A549 (cell line): ENCODE results near the gene PDCD4.

Experiments
- KDM1A ChIP-seq: fragments of 200-600 bp; sonication (generic); IDR thresholded peaks from 2 replicates; pipeline ENCODE4 v1.6.1; 2016; ENCODE audit warnings: low read depth, mild to moderate bottlenecking
- MAZ ChIP-seq: fragments of 150-350 bp; IDR thresholded peaks from 2 replicates; pipeline ENCODE4 v1.6.1; 2014; ENCODE audit warnings: antibody characterized with exemption, low read depth, low read length, borderline replicate concordance
- MYC ChIP-seq: IDR thresholded peaks from 2 replicates; pipeline ENCODE4 v1.6.1; 2012; ENCODE audit warnings: mild to moderate bottlenecking, inconsistent platforms, low read length, improper control_type of control experiment, borderline replicate concordance
- POLR2A ChIP-seq: IDR thresholded peaks from 2 replicates; pipeline ENCODE4 v1.6.1; 2012; ENCODE audit warnings: mild to moderate bottlenecking, low read length
- RAD21 ChIP-seq, 2 experiments: fragments of >200 bp in 1 of 2; sonication (Bioruptor Twin) in 1 of 2; formaldehyde crosslinking in 1 of 2; IDR thresholded peaks in 1 of 2; conservative IDR thresholded peaks in 1 of 2; 2 replicates in 1 of 2; 3 replicates in 1 of 2; pipeline ENCODE4 v1.6.1; 2012 to 2018; ENCODE audit warnings: inconsistent platforms in 1 of 2
- RARB ChIP-seq: fragments of 250-450 bp; sonication (Bioruptor Pico); IDR thresholded peaks from 2 replicates; pipeline ENCODE4 v1.8.0; 2021; ENCODE audit warnings: mild to moderate bottlenecking, moderate library complexity
- RCOR1 ChIP-seq: fragments of 150-350 bp; IDR thresholded peaks from 2 replicates; pipeline ENCODE4 v1.6.1; 2014; ENCODE audit warnings: antibody characterized with exemption, low read length, low read depth
- ZC3H11A ChIP-seq: fragments of 450-650 bp; IDR thresholded peaks from 2 replicates; pipeline ENCODE4 v1.6.1; 2014; ENCODE audit warnings: antibody characterized with exemption, mild to moderate bottlenecking
- TF ChIP-seq, protein P1 (sequence below): IDR thresholded peaks from 2 replicates; pipeline ENCODE4 v1.6.1; 2012; ENCODE audit warnings: low read depth, borderline replicate concordance
- TF ChIP-seq, protein P2 (sequence below): fragments of >200 bp; sonication (Bioruptor Twin); formaldehyde crosslinking; IDR thresholded peaks from 3 replicates; pipeline ENCODE4 v1.5.1; 2016
- TF ChIP-seq, protein P3 (sequence below): fragments of 450-650 bp; IDR thresholded peaks from 2 replicates; pipeline ENCODE4 v1.6.1; 2014; ENCODE audit warnings: antibody characterized with exemption
- TF ChIP-seq, protein P4 (sequence below): fragments of 250-450 bp; sonication (Bioruptor Pico); IDR thresholded peaks from 2 replicates; pipeline ENCODE4 v1.5.0; 2021; ENCODE audit warnings: mild to moderate bottlenecking, moderate library complexity, borderline replicate concordance

DNA sequence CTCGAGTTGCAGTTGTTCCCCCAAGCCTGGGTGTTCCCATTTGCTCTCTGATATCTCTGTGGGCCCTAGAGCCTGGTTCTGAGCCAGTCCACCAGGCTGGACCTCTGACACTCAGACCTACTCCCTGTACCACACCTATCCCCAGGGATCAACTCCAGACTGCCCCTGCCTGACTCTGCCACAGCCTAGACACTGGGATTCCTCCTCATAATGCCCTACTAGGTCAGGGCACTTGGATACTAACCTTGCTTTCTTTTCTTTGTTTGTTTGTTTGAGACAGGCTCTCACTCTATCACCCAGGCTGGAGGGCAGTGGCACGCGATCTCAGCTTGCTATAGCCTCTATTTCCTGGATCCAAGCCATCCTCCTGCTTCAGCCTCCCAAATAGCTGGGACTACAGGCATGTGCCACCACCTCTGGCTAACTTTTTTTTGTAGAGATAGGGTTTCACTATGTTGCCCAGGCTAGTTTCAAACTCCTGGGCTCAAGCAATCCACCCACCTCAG is 30.8 kb upstream of the PDCD4 start:
- TF ChIP-seq, protein P1, sequence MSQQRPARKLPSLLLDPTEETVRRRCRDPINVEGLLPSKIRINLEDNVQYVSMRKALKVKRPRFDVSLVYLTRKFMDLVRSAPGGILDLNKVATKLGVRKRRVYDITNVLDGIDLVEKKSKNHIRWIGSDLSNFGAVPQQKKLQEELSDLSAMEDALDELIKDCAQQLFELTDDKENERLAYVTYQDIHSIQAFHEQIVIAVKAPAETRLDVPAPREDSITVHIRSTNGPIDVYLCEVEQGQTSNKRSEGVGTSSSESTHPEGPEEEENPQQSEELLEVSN: no peak
- TF ChIP-seq POLR2A (no peak), MAZ (no peak), RARB (CRISPR knock-in tag) (no peak), MYC (no peak), RAD21 (conservative IDR thresholded peaks at IDR 0.05 in 1 of 2, IDR thresholded peaks at IDR 0.05 in 1 of 2) (no peak), ZC3H11A (no peak), RCOR1 (no peak), KDM1A (no peak)
- TF ChIP-seq, protein P2, sequence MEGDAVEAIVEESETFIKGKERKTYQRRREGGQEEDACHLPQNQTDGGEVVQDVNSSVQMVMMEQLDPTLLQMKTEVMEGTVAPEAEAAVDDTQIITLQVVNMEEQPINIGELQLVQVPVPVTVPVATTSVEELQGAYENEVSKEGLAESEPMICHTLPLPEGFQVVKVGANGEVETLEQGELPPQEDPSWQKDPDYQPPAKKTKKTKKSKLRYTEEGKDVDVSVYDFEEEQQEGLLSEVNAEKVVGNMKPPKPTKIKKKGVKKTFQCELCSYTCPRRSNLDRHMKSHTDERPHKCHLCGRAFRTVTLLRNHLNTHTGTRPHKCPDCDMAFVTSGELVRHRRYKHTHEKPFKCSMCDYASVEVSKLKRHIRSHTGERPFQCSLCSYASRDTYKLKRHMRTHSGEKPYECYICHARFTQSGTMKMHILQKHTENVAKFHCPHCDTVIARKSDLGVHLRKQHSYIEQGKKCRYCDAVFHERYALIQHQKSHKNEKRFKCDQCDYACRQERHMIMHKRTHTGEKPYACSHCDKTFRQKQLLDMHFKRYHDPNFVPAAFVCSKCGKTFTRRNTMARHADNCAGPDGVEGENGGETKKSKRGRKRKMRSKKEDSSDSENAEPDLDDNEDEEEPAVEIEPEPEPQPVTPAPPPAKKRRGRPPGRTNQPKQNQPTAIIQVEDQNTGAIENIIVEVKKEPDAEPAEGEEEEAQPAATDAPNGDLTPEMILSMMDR: no peak
- TF ChIP-seq, protein P3, sequence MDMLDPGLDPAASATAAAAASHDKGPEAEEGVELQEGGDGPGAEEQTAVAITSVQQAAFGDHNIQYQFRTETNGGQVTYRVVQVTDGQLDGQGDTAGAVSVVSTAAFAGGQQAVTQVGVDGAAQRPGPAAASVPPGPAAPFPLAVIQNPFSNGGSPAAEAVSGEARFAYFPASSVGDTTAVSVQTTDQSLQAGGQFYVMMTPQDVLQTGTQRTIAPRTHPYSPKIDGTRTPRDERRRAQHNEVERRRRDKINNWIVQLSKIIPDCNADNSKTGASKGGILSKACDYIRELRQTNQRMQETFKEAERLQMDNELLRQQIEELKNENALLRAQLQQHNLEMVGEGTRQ: no peak
- TF ChIP-seq, protein P4, sequence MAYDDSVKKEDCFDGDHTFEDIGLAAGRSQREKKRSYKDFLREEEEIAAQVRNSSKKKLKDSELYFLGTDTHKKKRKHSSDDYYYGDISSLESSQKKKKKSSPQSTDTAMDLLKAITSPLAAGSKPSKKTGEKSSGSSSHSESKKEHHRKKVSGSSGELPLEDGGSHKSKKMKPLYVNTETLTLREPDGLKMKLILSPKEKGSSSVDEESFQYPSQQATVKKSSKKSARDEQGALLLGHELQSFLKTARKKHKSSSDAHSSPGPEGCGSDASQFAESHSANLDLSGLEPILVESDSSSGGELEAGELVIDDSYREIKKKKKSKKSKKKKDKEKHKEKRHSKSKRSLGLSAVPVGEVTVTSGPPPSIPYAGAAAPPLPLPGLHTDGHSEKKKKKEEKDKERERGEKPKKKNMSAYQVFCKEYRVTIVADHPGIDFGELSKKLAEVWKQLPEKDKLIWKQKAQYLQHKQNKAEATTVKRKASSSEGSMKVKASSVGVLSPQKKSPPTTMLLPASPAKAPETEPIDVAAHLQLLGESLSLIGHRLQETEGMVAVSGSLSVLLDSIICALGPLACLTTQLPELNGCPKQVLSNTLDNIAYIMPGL (CRISPR knock-in tag): no peak
